HUES48 (cell line): Measurements from ENCODE around the gene MIDN.

Source experiments
- H3K27ac ChIP-seq: one replicate; pipeline ENCODE4 v1.7.0; 2013; ENCODE audit warnings: low read depth, low read length, inconsistent platforms
- H3K27me3 ChIP-seq: 2 replicates; pipeline ENCODE4 v1.6.1; 2013; ENCODE audit warnings: mild to moderate bottlenecking, low read length; ENCODE audit not compliant: control insufficient read depth, insufficient read depth
- H3K36me3 ChIP-seq: 2 replicates; pipeline ENCODE4 v1.6.1; 2013; ENCODE audit warnings: low read length; ENCODE audit not compliant: control insufficient read depth, insufficient read depth
- H3K4me1 ChIP-seq: 2 replicates; pipeline ENCODE4 v1.6.1; 2013; ENCODE audit warnings: mild to moderate bottlenecking, low read length; ENCODE audit not compliant: control insufficient read depth, insufficient read depth
- H3K4me3 ChIP-seq: 2 replicates; pipeline ENCODE4 v1.5.1; 2013; ENCODE audit warnings: mild to moderate bottlenecking, low read depth, low read length
- H3K9ac ChIP-seq: 2 replicates; pipeline ENCODE4 v1.6.1; 2013; ENCODE audit warnings: mild to moderate bottlenecking, low read depth, low read length, moderate library complexity
- H3K9me3 ChIP-seq: 2 replicates; pipeline ENCODE4 v1.6.1; 2013; ENCODE audit warnings: low read length; ENCODE audit not compliant: control insufficient read depth, insufficient read depth

MIDN gene

DNA sequence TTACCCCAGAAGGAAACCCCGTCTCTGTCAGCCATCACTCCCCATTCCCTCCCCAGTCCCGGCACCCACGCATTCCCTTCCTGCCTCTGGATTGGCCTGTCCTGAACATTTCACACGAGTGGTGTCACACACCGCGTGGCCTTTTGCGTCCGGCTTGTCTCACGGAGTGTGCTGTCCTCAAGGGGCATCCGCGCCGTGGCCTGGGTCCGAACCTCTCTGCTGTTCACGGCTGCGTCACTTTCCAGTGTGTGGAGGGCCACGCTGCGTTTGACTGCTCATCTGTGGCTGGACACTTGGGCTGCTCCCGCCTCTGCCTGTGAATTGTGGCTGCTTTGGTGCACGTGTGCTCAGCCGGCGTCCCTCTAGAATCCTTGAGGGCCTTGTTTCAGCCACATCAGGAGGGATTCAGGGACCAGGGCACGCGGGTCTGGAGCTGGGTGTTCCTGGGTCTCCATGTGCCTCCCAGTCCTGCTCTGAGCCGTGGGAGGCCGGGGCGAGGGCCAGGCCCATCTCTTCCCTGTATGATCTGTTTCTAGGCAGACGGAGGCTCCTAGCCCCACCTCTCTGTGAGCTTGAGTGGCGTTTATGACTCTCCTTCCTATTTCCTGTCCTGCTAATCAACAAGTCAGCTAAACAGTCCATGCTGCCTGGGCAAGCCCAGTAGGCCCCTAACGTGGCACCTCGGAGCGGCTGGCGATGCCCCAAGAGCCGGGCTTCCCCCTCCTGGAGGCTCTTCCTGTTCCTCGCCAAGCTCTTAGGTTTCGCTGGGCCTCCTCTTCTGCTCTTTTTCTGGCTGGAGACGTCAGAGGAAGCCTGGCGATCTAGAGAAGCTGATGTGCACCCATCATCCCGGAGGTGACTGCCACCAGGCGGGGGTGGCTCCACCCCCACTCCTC, 34.7 kb upstream of the MIDN start:
- Histone ChIP-seq H3K4me3 (no peak overlapping the region), H3K27me3 (no peaks in the 10 kb centered on the region), H3K9ac (no peak overlapping the region), H3K9me3 (no peaks in the 10 kb centered on the region), H3K27ac (peak overlapping the region; percentile 33), H3K36me3 (peaks cover 19% of the 10 kb centered on the region), H3K4me1 (no peaks in the 10 kb centered on the region; the same call in 1 of the 2 replicates)

- H3K9ac ChIP-seq, result no peak overlapping the region
- no peaks in the 10 kb centered on the region; the same call in 1 of the 2 replicates for H3K4me1 ChIP-seq
These were observed 34.0 kb upstream of the MIDN start for GRCh38 chr19:1214299-1214861.

GRCh38 chr19:1214862-1215731, 33.3 kb upstream of the MIDN start:
- no peak overlapping the region for H3K27ac ChIP-seq

More at GRCh38 chr19:1214299-1214861, 34.0 kb upstream of the MIDN start:
- no peaks in the 10 kb centered on the region for H3K9me3 ChIP-seq
- H3K27me3 ChIP-seq, result no peaks in the 10 kb centered on the region
- H3K4me3 ChIP-seq, result no peak overlapping the region
- peaks cover 16% of the 10 kb centered on the region for H3K36me3 ChIP-seq
- peak overlapping the region; percentile 33 for H3K27ac ChIP-seq

GRCh38 chr19:1216756-1217155, 31.6 kb upstream of the MIDN start:
- H3K4me3 ChIP-seq, result no peak overlapping the region
- peaks cover 29% of the 10 kb centered on the region for H3K36me3 ChIP-seq
- no peaks in the 10 kb centered on the region for H3K27me3 ChIP-seq
- H3K27ac ChIP-seq, result no peak overlapping the region
- no peaks in the 10 kb centered on the region for H3K9me3 ChIP-seq
- H3K9ac ChIP-seq, result no peak overlapping the region
- no peaks in the 10 kb centered on the region; the same call in 1 of the 2 replicates for H3K4me1 ChIP-seq

More at GRCh38 chr19:1214862-1215731, 33.3 kb upstream of the MIDN start:
- Histone ChIP-seq H3K36me3 (peaks cover 17% of the 10 kb centered on the region), H3K9me3 (no peaks in the 10 kb centered on the region), H3K9ac (no peak overlapping the region), H3K27me3 (no peaks in the 10 kb centered on the region), H3K4me3 (no peak overlapping the region), H3K4me1 (no peaks in the 10 kb centered on the region; the same call in 1 of the 2 replicates)

GRCh38 chr19:1217366-1217765, 31.0 kb upstream of the MIDN start:
- H3K27ac ChIP-seq, result peak overlapping the region; percentile 35
- H3K4me3 ChIP-seq, result no peak overlapping the region
- no peak overlapping the region for H3K9ac ChIP-seq
- H3K4me1 ChIP-seq, result no peaks in the 10 kb centered on the region; the same call in 1 of the 2 replicates
- peaks cover 32% of the 10 kb centered on the region for H3K36me3 ChIP-seq
- no peaks in the 10 kb centered on the region for H3K27me3 ChIP-seq
- no peaks in the 10 kb centered on the region for H3K9me3 ChIP-seq

GRCh38 chr19:1218751-1219567, 29.4 kb upstream of the MIDN start:
- no peak overlapping the region for H3K9ac ChIP-seq
- peaks cover 38% of the 10 kb centered on the region for H3K36me3 ChIP-seq
- no peaks in the 10 kb centered on the region; the same call in 1 of the 2 replicates for H3K4me1 ChIP-seq
- H3K9me3 ChIP-seq, result no peaks in the 10 kb centered on the region
- H3K27me3 ChIP-seq, result no peaks in the 10 kb centered on the region
- no peak overlapping the region for H3K4me3 ChIP-seq
- H3K27ac ChIP-seq, result no peak overlapping the region

GRCh38 chr19:1219786-1220476, 28.5 kb upstream of the MIDN start:
- H3K4me3 ChIP-seq, result no peak overlapping the region
- no peak overlapping the region for H3K9ac ChIP-seq
- no peak overlapping the region for H3K27ac ChIP-seq
- no peaks in the 10 kb centered on the region; the same call in 1 of the 2 replicates for H3K4me1 ChIP-seq
- peaks cover 34% of the 10 kb centered on the region for H3K36me3 ChIP-seq
- H3K27me3 ChIP-seq, result no peaks in the 10 kb centered on the region
- no peaks in the 10 kb centered on the region for H3K9me3 ChIP-seq

- Histone ChIP-seq H3K9me3 (no peaks in the 10 kb centered on the region), H3K4me3 (no peak overlapping the region), H3K27ac (no peak overlapping the region), H3K9ac (no peak overlapping the region), H3K4me1 (no peaks in the 10 kb centered on the region; the same call in 1 of the 2 replicates), H3K36me3 (peaks cover 34% of the 10 kb centered on the region), H3K27me3 (no peaks in the 10 kb centered on the region)
These were observed 27.9 kb upstream of the MIDN start for GRCh38 chr19:1220477-1220930.

- Histone ChIP-seq H3K4me1 (no peaks in the 10 kb centered on the region; the same call in 1 of the 2 replicates), H3K27ac (no peak overlapping the region), H3K36me3 (peaks cover 38% of the 10 kb centered on the region), H3K4me3 (no peak overlapping the region), H3K9ac (no peak overlapping the region), H3K27me3 (no peaks in the 10 kb centered on the region), H3K9me3 (no peaks in the 10 kb centered on the region)
These were observed 27.1 kb upstream of the MIDN start for GRCh38 chr19:1220976-1221903.
